Kidney epithelial cell (primary cell): ENCODE measurements around the gene CEBPE. TPM values are rescaled to one million over a fixed set of nuclear protein-coding genes. Genes with fewer than 3 reads are reported as not detected.

ENCODE experiments used
- DNase-seq: peaks from one replicate; pipeline ENCODE4 v3.0.0-alpha.2; 2010; ENCODE audit warnings: low read depth
- H3K27me3 ChIP-seq: 2 replicates; pipeline ENCODE4 v1.6.0; 2011; ENCODE audit warnings: low read length; ENCODE audit not compliant: control insufficient read depth, insufficient read depth
- H3K36me3 ChIP-seq: 2 replicates; pipeline ENCODE4 v1.5.1; 2011; ENCODE audit warnings: low read length; ENCODE audit not compliant: control insufficient read depth, insufficient read depth
- H3K4me3 ChIP-seq: 2 replicates; pipeline ENCODE4 v1.5.1; 2011; ENCODE audit warnings: low read depth, mild to moderate bottlenecking, control low read depth, low read length
- total RNA-seq: library from RNA; depleted of rRNA; stranded (reverse); fragments of >200 nt; gene quantifications from 2 replicates; pipeline ENCODE4 v1.2.3, GENCODE V29; 2015
- TF ChIP-seq, protein P1 (sequence below): IDR thresholded peaks from 2 replicates; pipeline ENCODE4 v1.5.1; 2011; ENCODE audit warnings: mild to moderate bottlenecking, moderate library complexity, low read length, control low read depth, inconsistent platforms; ENCODE audit not compliant: insufficient read depth, poor library complexity, severe bottlenecking

Gene CEBPE
- total RNA-seq, 1 donor from 2014 or later, result not detected

DNA sequence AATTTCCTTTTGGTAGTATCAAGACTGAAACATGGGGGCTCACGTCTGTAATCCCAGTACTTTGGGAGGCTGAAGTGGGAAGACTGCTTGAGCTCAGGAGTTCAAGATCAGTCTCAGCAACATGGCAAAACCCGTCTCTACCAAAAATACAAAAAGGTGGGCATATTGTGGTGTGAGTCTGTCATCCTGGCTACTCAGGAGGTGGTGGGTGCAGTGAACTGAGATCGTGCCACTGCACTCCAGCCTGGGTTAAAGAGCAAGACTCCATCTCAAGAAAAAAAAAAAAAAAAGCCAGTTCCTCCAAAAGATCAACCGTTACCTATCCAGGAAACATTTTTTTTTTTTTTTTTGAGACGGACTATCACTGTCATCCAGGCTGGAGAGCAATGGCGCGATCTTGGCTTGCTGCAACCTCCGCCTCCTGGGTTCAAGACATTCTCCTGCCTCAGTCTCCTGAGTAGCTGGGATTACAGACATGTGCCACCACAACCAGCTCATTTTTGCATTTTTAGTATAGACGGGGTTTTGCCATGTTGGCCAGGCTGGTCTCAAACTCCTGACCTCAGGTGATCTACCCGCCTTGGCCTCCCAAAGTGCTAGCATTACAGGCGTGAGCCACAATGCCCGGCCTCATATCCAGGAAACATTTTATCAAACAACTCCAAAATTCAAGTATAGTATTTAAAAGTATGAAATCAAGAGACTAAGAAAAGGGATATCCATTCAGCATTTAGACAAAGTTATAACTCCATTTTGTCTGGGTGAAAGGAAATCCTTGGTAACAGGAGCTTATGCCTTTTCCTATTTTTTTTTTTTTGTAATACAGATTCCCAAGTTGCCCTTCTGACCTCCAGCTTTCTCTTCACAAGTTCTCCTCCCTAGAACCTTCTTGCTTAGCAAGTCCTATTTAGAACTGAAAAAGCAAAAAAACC, 27.5 kb downstream of the CEBPE start:
- Histone ChIP-seq H3K4me3 (no peak overlapping the region), H3K27me3 (no peaks in the 10 kb centered on the region), H3K36me3 (peaks cover 1% of the 10 kb centered on the region)
- TF ChIP-seq, protein P1, sequence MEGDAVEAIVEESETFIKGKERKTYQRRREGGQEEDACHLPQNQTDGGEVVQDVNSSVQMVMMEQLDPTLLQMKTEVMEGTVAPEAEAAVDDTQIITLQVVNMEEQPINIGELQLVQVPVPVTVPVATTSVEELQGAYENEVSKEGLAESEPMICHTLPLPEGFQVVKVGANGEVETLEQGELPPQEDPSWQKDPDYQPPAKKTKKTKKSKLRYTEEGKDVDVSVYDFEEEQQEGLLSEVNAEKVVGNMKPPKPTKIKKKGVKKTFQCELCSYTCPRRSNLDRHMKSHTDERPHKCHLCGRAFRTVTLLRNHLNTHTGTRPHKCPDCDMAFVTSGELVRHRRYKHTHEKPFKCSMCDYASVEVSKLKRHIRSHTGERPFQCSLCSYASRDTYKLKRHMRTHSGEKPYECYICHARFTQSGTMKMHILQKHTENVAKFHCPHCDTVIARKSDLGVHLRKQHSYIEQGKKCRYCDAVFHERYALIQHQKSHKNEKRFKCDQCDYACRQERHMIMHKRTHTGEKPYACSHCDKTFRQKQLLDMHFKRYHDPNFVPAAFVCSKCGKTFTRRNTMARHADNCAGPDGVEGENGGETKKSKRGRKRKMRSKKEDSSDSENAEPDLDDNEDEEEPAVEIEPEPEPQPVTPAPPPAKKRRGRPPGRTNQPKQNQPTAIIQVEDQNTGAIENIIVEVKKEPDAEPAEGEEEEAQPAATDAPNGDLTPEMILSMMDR, result no peak
- DNase-seq, result no peak

DNA sequence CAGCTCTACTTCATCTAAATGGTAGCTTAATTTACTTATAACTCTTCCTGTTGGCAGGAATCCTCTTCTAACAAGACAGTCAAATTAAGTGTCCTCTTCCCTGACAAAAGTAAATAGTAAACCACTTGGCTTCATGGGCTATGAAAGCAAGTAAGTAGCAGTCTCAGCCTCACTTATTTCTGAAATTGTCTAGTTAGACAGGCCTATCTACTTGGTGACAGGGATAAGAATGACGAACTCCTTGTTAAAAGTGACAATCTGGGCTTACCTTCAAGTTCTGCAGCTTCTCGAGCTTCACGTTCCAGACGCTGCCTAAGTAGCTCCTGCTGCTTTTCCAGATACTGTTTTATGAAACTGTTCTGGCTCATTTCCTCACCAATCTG, 28.8 kb downstream of the CEBPE start:
- DNase-seq, result no peak
- Histone ChIP-seq H3K4me3 (no peak overlapping the region), H3K36me3 (peaks cover 1% of the 10 kb centered on the region), H3K27me3 (no peaks in the 10 kb centered on the region)
- TF ChIP-seq, protein P1, result no peak

DNA sequence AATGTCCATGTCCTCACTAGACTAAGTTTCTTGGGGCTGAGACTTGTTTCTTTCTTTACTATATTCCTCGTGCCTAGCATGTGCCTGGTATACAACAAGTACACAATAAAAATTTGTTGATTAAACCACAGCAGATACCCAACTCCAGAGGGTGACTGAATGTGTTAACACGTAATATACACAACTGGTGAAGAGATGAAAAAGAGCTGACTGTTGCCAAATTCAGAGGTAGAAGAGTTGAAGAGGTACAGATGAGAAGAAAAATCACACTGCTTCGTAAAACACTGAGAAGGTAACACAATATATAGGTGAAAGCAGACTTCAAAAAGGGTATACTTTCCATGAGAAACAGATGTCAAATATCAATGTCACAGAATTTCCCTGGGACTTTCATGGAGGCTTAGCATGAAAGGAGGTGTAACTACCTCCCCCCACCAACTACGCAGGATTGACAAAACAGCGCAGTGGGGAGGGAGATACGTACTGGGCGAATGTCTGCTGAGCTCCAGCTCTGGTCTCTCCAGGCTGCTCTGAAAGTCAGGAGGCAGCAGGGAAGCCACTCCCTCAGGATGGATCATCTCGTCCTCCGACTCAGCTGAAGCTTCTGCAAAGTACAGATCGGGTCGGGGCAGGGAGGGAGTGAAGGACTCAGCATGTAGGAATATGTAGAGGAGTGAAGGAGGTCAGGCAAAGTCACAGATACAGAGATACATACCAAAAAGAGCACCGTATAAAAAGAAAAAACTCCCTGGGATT, 29.4 kb downstream of the CEBPE start:
- peaks cover 1% of the 10 kb centered on the region for H3K36me3 ChIP-seq
- TF ChIP-seq, protein P1, result no peak
- DNase-seq, result no peak
- no peaks in the 10 kb centered on the region for H3K27me3 ChIP-seq
- no peak overlapping the region for H3K4me3 ChIP-seq

DNA sequence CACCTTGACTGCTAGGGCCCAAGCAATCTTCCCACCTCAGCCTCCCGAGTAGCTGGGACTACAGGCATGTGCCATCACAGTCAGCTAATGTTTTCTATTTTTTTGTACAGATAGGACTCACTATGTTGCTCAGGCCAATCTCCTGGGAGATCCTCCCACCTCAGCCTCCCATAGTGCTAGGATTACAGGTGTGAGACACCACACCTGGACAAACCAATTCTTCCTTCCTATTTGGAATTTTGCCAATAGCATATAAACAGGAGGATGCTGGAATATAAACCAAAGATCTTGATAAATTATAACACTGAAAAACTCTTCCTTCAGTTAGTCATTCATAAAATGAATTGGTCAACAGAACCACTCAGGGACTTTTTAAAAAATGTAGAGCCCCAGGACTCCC, 32.5 kb downstream of the CEBPE start:
- no peaks in the 10 kb centered on the region for H3K27me3 ChIP-seq
- H3K36me3 ChIP-seq, result peaks cover 1% of the 10 kb centered on the region
- H3K4me3 ChIP-seq, result no peak overlapping the region
- no peak for DNase-seq
- TF ChIP-seq, protein P1, result no peak

DNA sequence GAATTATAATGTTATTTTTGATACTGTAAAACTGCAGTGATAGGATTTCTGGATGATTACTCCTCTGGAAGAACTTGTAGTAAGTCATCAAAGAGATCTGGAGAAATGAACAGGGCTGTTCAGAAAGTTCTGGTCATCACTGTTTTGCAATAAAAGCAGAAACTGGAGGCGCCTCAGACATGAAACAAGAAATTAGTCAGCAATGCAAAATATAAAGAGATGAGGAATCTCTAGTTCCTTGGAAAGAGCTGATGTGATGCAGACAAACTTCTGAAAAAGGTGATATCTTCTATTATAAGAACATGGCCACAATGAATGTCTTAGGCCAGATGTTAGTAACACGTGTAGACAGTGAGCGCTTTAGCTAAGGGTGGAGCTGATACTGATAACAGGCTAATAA, 33.6 kb downstream of the CEBPE start:
- TF ChIP-seq, protein P1, result no peak
- Histone ChIP-seq H3K36me3 (peaks cover 1% of the 10 kb centered on the region), H3K27me3 (no peaks in the 10 kb centered on the region), H3K4me3 (no peak overlapping the region)
- no peak for DNase-seq
